Breast epithelium (tissue), 3 donors: Measurements from ENCODE around the gene SERHL2.

Experiments used
- POLR2A ChIP-seq: fragments of 450-650 bp; IDR thresholded peaks from one replicate; pipeline ENCODE4 v1.6.1; 2016; ENCODE audit warnings: antibody characterized with exemption, mild to moderate bottlenecking, moderate library complexity
- POLR2AphosphoS5 ChIP-seq, 3 donors: sonication (generic); formaldehyde crosslinking; IDR thresholded peaks; one replicate each; pipeline ENCODE4 v1.6.1; 2017; ENCODE audit warnings: antibody characterized with exemption in 3 of 3
- TF ChIP-seq, protein P1 (sequence below), 3 donors: fragments of 450-650 bp; IDR thresholded peaks; one replicate each; pipeline ENCODE4 v1.5.1; 2016 to 2017; ENCODE audit warnings: antibody characterized with exemption in 3 of 3, mild to moderate bottlenecking in 3 of 3, moderate library complexity in 3 of 3

DNA sequence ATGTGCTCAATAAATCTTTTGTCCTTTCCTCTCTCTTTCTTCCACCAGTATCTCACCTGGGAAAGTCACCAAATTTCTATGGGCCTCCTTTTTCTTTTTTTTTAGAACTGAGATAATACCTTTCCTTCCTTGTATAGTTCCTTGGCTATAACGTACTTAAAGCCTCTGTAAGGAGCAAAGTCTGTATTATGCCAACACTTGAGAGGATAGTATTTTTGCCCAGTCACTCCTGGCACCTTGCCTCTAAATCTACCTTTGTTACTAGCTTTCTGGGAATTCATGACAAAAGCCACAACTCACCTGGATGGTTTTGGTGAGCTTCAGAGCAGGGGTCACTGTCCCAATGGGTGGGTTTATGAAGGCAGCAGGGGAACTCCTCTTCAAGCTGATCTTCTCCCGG lies 48.7 kb downstream of the SERHL2 start:
- no peak for TF ChIP-seq POLR2A
- TF ChIP-seq, protein P1, sequence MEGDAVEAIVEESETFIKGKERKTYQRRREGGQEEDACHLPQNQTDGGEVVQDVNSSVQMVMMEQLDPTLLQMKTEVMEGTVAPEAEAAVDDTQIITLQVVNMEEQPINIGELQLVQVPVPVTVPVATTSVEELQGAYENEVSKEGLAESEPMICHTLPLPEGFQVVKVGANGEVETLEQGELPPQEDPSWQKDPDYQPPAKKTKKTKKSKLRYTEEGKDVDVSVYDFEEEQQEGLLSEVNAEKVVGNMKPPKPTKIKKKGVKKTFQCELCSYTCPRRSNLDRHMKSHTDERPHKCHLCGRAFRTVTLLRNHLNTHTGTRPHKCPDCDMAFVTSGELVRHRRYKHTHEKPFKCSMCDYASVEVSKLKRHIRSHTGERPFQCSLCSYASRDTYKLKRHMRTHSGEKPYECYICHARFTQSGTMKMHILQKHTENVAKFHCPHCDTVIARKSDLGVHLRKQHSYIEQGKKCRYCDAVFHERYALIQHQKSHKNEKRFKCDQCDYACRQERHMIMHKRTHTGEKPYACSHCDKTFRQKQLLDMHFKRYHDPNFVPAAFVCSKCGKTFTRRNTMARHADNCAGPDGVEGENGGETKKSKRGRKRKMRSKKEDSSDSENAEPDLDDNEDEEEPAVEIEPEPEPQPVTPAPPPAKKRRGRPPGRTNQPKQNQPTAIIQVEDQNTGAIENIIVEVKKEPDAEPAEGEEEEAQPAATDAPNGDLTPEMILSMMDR (IDR thresholded peaks at IDR 0.05), result no peak
- no peak for TF ChIP-seq POLR2AphosphoS5 (IDR thresholded peaks at IDR 0.05)
